K562 (cell line): Measurements from ENCODE around the gene TBL2. TPM values are rescaled to one million over a fixed set of nuclear protein-coding genes. Genes with fewer than 3 reads are reported as not detected.

Experiments
- CBFA2T2 ChIP-seq: fragments of 450-650 bp; conservative IDR thresholded peaks from 2 replicates; pipeline ENCODE4 v1.6.1; 2017; ENCODE audit warnings: mild to moderate bottlenecking
- ESRRB ChIP-seq: fragments of 250-450 bp; sonication (Bioruptor Pico); IDR thresholded peaks from 2 replicates; pipeline ENCODE4 v1.5.0; 2020; ENCODE audit warnings: mild to moderate bottlenecking, moderate library complexity, borderline replicate concordance
- EZH2 ChIP-seq: IDR thresholded peaks from 2 replicates; pipeline ENCODE4 v1.6.1; 2012; ENCODE audit warnings: low read depth, mild to moderate bottlenecking, inconsistent platforms, low read length, borderline replicate concordance
- FOXP1 ChIP-seq: sonication (generic); formaldehyde crosslinking; IDR thresholded peaks from 2 replicates; pipeline ENCODE4 v1.8.0; 2022; ENCODE audit warnings: mild to moderate bottlenecking, missing genetic modification reagents
- HCFC1 ChIP-seq: IDR thresholded peaks from 2 replicates; pipeline ENCODE4 v1.6.1; 2012; ENCODE audit warnings: low read depth, low read length, improper control_type of control experiment
- HDAC3 ChIP-seq: fragments of 450-650 bp; IDR thresholded peaks from 2 replicates; pipeline ENCODE4 v1.6.1; 2018; ENCODE audit warnings: borderline replicate concordance, mild to moderate bottlenecking, moderate library complexity; ENCODE audit not compliant: partially characterized antibody
- HSF4 ChIP-seq: fragments of 250-450 bp; sonication (Bioruptor Pico); IDR thresholded peaks from 2 replicates; pipeline ENCODE4 v2.1.2; 2022; ENCODE audit warnings: mild to moderate bottlenecking, moderate library complexity, borderline replicate concordance
- KDM4B ChIP-seq, 2 experiments: fragments of 450-650 bp in 1 of 2; sonication (generic) in 1 of 2; IDR thresholded peaks; 2 replicates each; pipeline ENCODE4 v1.6.1; 2016 to 2017; ENCODE audit warnings: borderline replicate concordance in 2 of 2, antibody characterized with exemption in 1 of 2, low read depth in 1 of 2, mild to moderate bottlenecking in 1 of 2
- KLF10 ChIP-seq: fragments of 250-450 bp; sonication (Bioruptor Pico); IDR thresholded peaks from 2 replicates; pipeline ENCODE4 v1.6.1; 2021; ENCODE audit warnings: matching md5 sums
- KLF16 ChIP-seq: IDR thresholded peaks from 2 replicates; pipeline ENCODE4 v1.6.1; 2016; ENCODE audit warnings: antibody characterized with exemption
- MAX ChIP-seq: sonication (generic); formaldehyde crosslinking; IDR thresholded peaks from 2 replicates; pipeline ENCODE4 v1.9.0; 2022; ENCODE audit warnings: mild to moderate bottlenecking, missing genetic modification reagents
- MITF ChIP-seq: IDR thresholded peaks from 2 replicates; pipeline ENCODE4 v1.6.1; 2014; ENCODE audit warnings: antibody characterized with exemption
- NCOA6 ChIP-seq: fragments of 450-650 bp; IDR thresholded peaks from 2 replicates; pipeline ENCODE4 v1.6.1; 2017; ENCODE audit warnings: mild to moderate bottlenecking
- NCOR1 ChIP-seq: fragments of 450-650 bp; IDR thresholded peaks from 2 replicates; pipeline ENCODE4 v1.6.1; 2016; ENCODE audit warnings: mild to moderate bottlenecking, moderate library complexity
- ZNF133 ChIP-seq: fragments of 250-450 bp; sonication (Bioruptor Pico); IDR thresholded peaks from 2 replicates; pipeline ENCODE4 v1.4.0; 2020; ENCODE audit warnings: mild to moderate bottlenecking
- ZNF217 ChIP-seq: sonication (generic); formaldehyde crosslinking; IDR thresholded peaks from 2 replicates; pipeline ENCODE4 v1.8.0; 2022; ENCODE audit warnings: mild to moderate bottlenecking, missing genetic modification reagents
- ZNF274 ChIP-seq: IDR thresholded peaks from 2 replicates; pipeline ENCODE4 v1.6.1; 2011; ENCODE audit warnings: low read depth, mild to moderate bottlenecking, low read length, moderate library complexity, borderline replicate concordance
- ZNF384 ChIP-seq: IDR thresholded peaks from 2 replicates; pipeline ENCODE4 v1.6.1; 2012; ENCODE audit warnings: low read depth, low read length, improper control_type of control experiment
- polyA plus RNA-seq, 8 experiments: library from polyadenylated mRNA; depleted of rRNA in 4 of 8; stranded (reverse) in 5 of 8; unstranded in 3 of 8; fragments of >200 nt; fragmentation: Nextera tagmentation in 2 of 8; fragmentation: Illumina TruSeq in 1 of 8; extraction: Ambion mirVana in 2 of 8; extraction: Trizol in 1 of 8; gene quantifications; 2 replicates each; pipeline versions ENCODE4 v1.2.1 to v1.2.3, GENCODE V29; 2011 to 2014; ENCODE audit warnings: inconsistent platforms in 1 of 8, missing spikeins in 1 of 8
- total RNA-seq, 7 experiments: library from RNA; depleted of rRNA in 6 of 7; stranded (reverse); fragments of >200 nt in 6 of 7; fragmentation: Illumina TruSeq in 2 of 7; extraction: Trizol in 2 of 7; gene quantifications; 2 replicates each; pipeline versions ENCODE4 v1.2.1 to v1.2.3, GENCODE V29; 2011 to 2021; ENCODE audit warnings: low replicate concordance in 1 of 7
- TF ChIP-seq, protein P1 (sequence below): fragments of 450-650 bp; formaldehyde crosslinking; IDR thresholded peaks from 2 replicates; pipeline ENCODE4 v1.4.0; 2022; ENCODE audit warnings: missing genetic modification characterization
- TF ChIP-seq, protein P2 (sequence below): IDR thresholded peaks from 2 replicates; pipeline ENCODE4 v1.6.1; 2011; ENCODE audit not compliant: insufficient read length; ENCODE audit errors: extremely low read depth
- TF ChIP-seq, protein P3 (sequence below): fragments of 450-650 bp; formaldehyde crosslinking; IDR thresholded peaks from 2 replicates; pipeline ENCODE4 v1.4.0; 2020; ENCODE audit warnings: mild to moderate bottlenecking
- TF ChIP-seq, protein P4 (sequence below), 3 experiments: fragments of 200-800 bp in 1 of 3; sonication (Bioruptor generic) in 1 of 3; sonication (generic) in 1 of 3; formaldehyde crosslinking in 1 of 3; IDR thresholded peaks; 2 replicates each; pipeline versions ENCODE4 v1.6.1 to v1.8.0; 2016 to 2022; ENCODE audit warnings: mild to moderate bottlenecking in 2 of 3, missing compliant biosample characterization in 2 of 3, missing genetic modification characterization in 2 of 3, missing genetic modification reagents in 1 of 3

Gene TBL2
- total and polyA plus RNA-seq, 9 of the 15 experiments (the other 6 are each of a cell fraction or from before 2014, with no cell fraction given), result 2.5 to 123 (median 49.2) TPM

DNA sequence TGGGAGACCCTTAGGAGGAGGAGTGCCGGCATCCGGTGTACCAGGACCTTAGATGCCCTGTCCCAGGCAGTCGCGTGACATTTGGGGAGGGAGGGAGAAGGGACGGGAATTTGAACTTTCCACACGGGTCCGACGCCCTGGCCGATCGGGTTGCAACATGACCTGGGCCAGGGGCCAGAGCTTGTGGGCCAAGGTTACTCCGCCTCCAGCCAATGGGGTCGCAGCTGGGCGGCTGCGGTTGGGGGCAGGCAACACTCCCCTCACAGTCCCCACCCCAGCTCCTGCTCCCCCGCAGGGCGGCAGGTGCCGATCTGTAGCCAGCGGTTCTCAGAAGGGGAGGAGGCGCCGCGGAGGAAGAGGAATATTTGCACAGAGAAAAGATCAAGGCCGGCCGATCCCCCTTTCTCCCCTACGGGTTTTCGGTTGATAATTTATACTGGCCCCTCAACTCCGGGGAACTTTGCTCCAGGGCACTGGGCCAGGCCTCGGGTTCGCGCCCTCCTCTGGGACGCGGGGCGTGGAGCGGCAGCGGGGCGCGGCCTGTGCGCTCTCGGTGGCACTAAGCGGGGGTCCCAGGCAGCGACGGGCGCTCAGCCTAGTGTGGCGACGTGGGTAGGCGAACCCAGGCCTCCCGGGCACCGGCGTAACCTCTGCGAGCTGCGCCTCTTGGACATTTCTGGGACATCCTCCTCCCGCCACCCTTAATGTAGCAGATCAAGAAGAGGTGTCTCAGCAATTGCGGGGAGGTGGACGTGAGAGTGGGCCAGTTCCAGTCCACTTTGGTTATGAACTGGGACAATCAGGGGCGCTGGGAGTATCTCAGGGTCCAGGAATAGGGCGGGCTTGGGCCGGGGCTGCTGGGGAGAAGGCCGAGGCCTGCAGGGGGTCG lies 44.8 kb upstream of the TBL2 start (continued):
- TF ChIP-seq, protein P1, sequence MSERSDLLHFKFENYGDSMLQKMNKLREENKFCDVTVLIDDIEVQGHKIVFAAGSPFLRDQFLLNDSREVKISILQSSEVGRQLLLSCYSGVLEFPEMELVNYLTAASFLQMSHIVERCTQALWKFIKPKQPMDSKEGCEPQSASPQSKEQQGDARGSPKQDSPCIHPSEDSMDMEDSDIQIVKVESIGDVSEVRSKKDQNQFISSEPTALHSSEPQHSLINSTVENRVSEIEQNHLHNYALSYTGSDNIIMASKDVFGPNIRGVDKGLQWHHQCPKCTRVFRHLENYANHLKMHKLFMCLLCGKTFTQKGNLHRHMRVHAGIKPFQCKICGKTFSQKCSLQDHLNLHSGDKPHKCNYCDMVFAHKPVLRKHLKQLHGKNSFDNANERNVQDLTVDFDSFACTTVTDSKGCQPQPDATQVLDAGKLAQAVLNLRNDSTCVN, result no peak
- TF ChIP-seq KLF16 (peak; percentile 84), EZH2 (no peak), NCOA6 (no peak), ZNF217 (no peak), ZNF384 (no peak), MITF (peak; percentile 71), HCFC1 (no peak), CBFA2T2 (peak; percentile 36), HSF4 (CRISPR knock-in tag) (no peak), ZNF133 (CRISPR knock-in tag) (no peak), FOXP1 (CRISPR knock-in tag) (no peak), KDM4B (IDR thresholded peaks at IDR 0.05; ENCODE audit: borderline replicate concordance in 2 of 2, low read depth in 1 of 2) (0 out of 4 replicates have a peak, but pooled peaks of 1 of the 2 experiments have one; percentile 27), MAX (CRISPR knock-in tag) (0 out of 2 replicates have a peak, but pooled peaks have one; percentile 27), ESRRB (CRISPR knock-in tag) (no peak), HDAC3 (no peak), NCOR1 (no peak), KLF10 (CRISPR knock-in tag) (no peak), ZNF274 (no peak)
- TF ChIP-seq, protein P2, sequence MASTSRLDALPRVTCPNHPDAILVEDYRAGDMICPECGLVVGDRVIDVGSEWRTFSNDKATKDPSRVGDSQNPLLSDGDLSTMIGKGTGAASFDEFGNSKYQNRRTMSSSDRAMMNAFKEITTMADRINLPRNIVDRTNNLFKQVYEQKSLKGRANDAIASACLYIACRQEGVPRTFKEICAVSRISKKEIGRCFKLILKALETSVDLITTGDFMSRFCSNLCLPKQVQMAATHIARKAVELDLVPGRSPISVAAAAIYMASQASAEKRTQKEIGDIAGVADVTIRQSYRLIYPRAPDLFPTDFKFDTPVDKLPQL, result no peak
- TF ChIP-seq, protein P3, sequence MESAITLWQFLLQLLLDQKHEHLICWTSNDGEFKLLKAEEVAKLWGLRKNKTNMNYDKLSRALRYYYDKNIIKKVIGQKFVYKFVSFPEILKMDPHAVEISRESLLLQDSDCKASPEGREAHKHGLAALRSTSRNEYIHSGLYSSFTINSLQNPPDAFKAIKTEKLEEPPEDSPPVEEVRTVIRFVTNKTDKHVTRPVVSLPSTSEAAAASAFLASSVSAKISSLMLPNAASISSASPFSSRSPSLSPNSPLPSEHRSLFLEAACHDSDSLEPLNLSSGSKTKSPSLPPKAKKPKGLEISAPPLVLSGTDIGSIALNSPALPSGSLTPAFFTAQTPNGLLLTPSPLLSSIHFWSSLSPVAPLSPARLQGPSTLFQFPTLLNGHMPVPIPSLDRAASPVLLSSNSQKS (CRISPR knock-in tag), result no peak
- TF ChIP-seq, protein P4, sequence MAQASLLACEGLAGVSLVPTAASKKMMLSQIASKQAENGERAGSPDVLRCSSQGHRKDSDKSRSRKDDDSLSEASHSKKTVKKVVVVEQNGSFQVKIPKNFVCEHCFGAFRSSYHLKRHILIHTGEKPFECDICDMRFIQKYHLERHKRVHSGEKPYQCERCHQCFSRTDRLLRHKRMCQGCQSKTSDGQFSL (CRISPR knock-in tag; IDR thresholded peaks at IDR 0.05), result no peak; the same call in 1 of the 2 replicates
- TF ChIP-seq, protein P4 (tag; IDR thresholded peaks at IDR 0.05), result no peak; a peak in 1 of 4 replicates
